PC-3 (cell line): ENCODE data around the gene HIPK1.
"Not testable (repeated sequence)": the region's sequence is repeated elsewhere in the genome, so short reads cannot be mapped to it uniquely, and the experiment has no call there.

ENCODE experiments used
- CTCF ChIP-seq: fragments of 300-600 bp; sonication (generic); conservative IDR thresholded peaks from 2 replicates; pipeline ENCODE4 v1.5.1; 2017; ENCODE audit warnings: antibody characterized with exemption, low read depth, mild to moderate bottlenecking, low read length
- EZH2 ChIP-seq: fragments of 300-600 bp; sonication (generic); IDR thresholded peaks from one replicate; pipeline ENCODE4 v1.6.1; 2017; ENCODE audit warnings: antibody characterized with exemption, mild to moderate bottlenecking, low read length; ENCODE audit not compliant: unreplicated experiment
- EZH2phosphoT487 ChIP-seq: fragments of 300-600 bp; sonication (generic); IDR thresholded peaks from 2 replicates; pipeline ENCODE4 v1.6.1; 2018; ENCODE audit warnings: mild to moderate bottlenecking, antibody characterized with exemption, low read length, borderline replicate concordance

GRCh38 chr1:113948151-113948550 is 19.0 kb downstream of the HIPK1 start:
- TF ChIP-seq CTCF, EZH2, EZH2phosphoT487: not testable (repeated sequence)
